Heart left ventricle (tissue), 16 donors: ENCODE data around the gene KCNJ6. TPM values are rescaled to one million over a fixed set of nuclear protein-coding genes. Genes with fewer than 3 reads are reported as not detected.

ENCODE experiments used
- ATAC-seq, 4 donors: fragments of 200-7000 bp; cut with Tn5 transposase; one replicate each; pipeline ENCODE4 v1.9.1; 2020 to 2022; ENCODE audit warnings: moderate library complexity in 4 of 4, mild to moderate bottlenecking in 3 of 4, moderate number of reproducible peaks in 1 of 4
- DNase-seq, 5 donors: peaks; one replicate each; pipeline ENCODE4 v3.0.0-alpha.2; 2020
- H3K27ac ChIP-seq, 12 donors: fragments of 200-600 bp; sonication (generic) in 4 of 12; one replicate each; pipeline versions ENCODE4 v1.5.0 to v1.8.0; 2016 to 2022; ENCODE audit warnings: mild to moderate bottlenecking in 2 of 12
- H3K27me3 ChIP-seq, 9 donors: fragments of 200-600 bp; sonication (generic) in 2 of 9; one replicate each; pipeline versions ENCODE4 v1.5.1 to v1.8.0; 2016 to 2022; ENCODE audit warnings: mild to moderate bottlenecking in 3 of 9
- H3K36me3 ChIP-seq, 9 donors: fragments of 200-600 bp; sonication (generic) in 2 of 9; one replicate each; pipeline versions ENCODE4 v1.5.0 to v1.8.0; 2018 to 2022; ENCODE audit warnings: mild to moderate bottlenecking in 2 of 9
- H3K4me1 ChIP-seq, 12 donors: fragments of 200-600 bp; sonication (generic) in 4 of 12; one replicate each; pipeline versions ENCODE4 v1.5.0 to v1.8.0; 2016 to 2022; ENCODE audit warnings: mild to moderate bottlenecking in 3 of 12
- H3K4me3 ChIP-seq, 12 donors: fragments of 200-600 bp; sonication (generic) in 4 of 12; one replicate each; pipeline versions ENCODE4 v1.5.0 to v1.8.0; 2017 to 2022; ENCODE audit warnings: mild to moderate bottlenecking in 9 of 12, moderate library complexity in 4 of 12
- H3K9me3 ChIP-seq, 12 donors: fragments of 200-600 bp; sonication (generic) in 4 of 12; one replicate each; pipeline versions ENCODE4 v1.5.0 to v1.8.0; 2016 to 2022; ENCODE audit warnings: mild to moderate bottlenecking in 1 of 12
- CTCF ChIP-seq, 12 donors: fragments of 200-600 bp; sonication (generic) in 4 of 12; IDR thresholded peaks; one replicate each; pipeline versions ENCODE4 v1.5.0 to v1.8.0; 2018 to 2022; ENCODE audit warnings: antibody characterized with exemption in 12 of 12, mild to moderate bottlenecking in 5 of 12
- POLR2A ChIP-seq, 2 donors: fragments of 450-650 bp; IDR thresholded peaks; one replicate each; pipeline ENCODE4 v1.6.1; 2017; ENCODE audit warnings: antibody characterized with exemption in 2 of 2, mild to moderate bottlenecking in 2 of 2, moderate library complexity in 2 of 2
- WGBS, 4 donors: extraction: QIAGEN DNeasy Blood & Tissue Kit in 2 of 4; methylation state at CpG; one replicate each; pipeline versions ENCODE4 v1.1.5 to v1.1.7; 2013 to 2018; 5-methylcytosine and 5-hydroxymethylcytosine counted together
- intact Hi-C, 10 donors: fragments of 100-400 bp; cut with DNase I; formaldehyde crosslinking; loops; one replicate each; pipeline versions ENCODE4 v1.11.1 to v1.14.2; 2022
- polyA plus RNA-seq, 2 donors: library from polyadenylated mRNA; stranded (reverse); fragments of 200-250 nt; gene quantifications; one replicate each; pipeline ENCODE4 v1.2.3, GENCODE V29; 2013
- total RNA-seq, 9 donors: library from RNA; depleted of rRNA in 2 of 9; stranded (reverse); fragments of >200 nt in 2 of 9; fragmentation: NEBNext Ultra II Directional in 3 of 9; extraction: Animal tissue kit (Norgen Biotek cat#: 25700) in 3 of 9; gene quantifications; one replicate each; pipeline versions ENCODE4 v1.1.0 to v1.2.4, GENCODE V29; 2016 to 2023
- donor health status: ischemic (EF 13 %, LVEDD 7.1; RV severe dilation, severe dysfunction).
- donor health status: healthy with polysubstance abuse.
- donor health status: DM: no; HTN: yes; CAD: no.
- donor health status: DM: no; HTN: no; CAD: no.
- donor health status: ischemic (EF 25% LVEDD 6.9; RV normal size, moderate dysfunction).
- donor health status: ischemic (EF 25% LVEDD 5.7; RV mildly dilated, moderate dysfunction).
- donor health status: healthy.
- donor health status: DM: yes; HTN: yes; CAD: no.
- donor health status: ischemic (EF 35%, LVEDD 5.7; RV mildly dilated, moderate dysfunction).
- donor health status: nonischemic (EF 11% LVEDD 7.7; RV severe dilation, severe dysfunction).
- donor health status: DM: yes; HTN: yes; CAD: no.
- donor health status: PGD.
- donor health status: ischemic (EF 29% LVEDD 5.4; RV normal size, mild dysfunction).
- donor health status: nonischemic (EF 23%, LVEDD 6.1; RV moderate dilation, normal function).

KCNJ6 gene
- total and polyA plus RNA-seq, 11 donors, result not detected

GRCh38 chr21:37784591-37785318 is 131.5 kb downstream of the KCNJ6 start:
- ATAC-seq (no peak), DNase-seq (no peak)
- TF ChIP-seq CTCF (IDR thresholded peaks at IDR 0.05) (no peak), POLR2A (IDR thresholded peaks at IDR 0.05) (no peak)
- Histone ChIP-seq H3K4me3 (no peak overlapping the region), H3K27ac (no peak overlapping the region), H3K36me3 (no peaks in the 10 kb centered on the region), H3K27me3 (peaks cover 0 to 3% (median 0%) of the 10 kb centered on the region in 9 donors), H3K4me1 (no peaks in the 10 kb centered on the region), H3K9me3 (peaks cover 0 to 17% (median 0%) of the 10 kb centered on the region in 12 donors)
- intact Hi-C loops, result no loop called here
- WGBS, 4 donors, result 67 to 74% (median 69%) methylated on average over 7 of the region's 7 CpGs

DNA sequence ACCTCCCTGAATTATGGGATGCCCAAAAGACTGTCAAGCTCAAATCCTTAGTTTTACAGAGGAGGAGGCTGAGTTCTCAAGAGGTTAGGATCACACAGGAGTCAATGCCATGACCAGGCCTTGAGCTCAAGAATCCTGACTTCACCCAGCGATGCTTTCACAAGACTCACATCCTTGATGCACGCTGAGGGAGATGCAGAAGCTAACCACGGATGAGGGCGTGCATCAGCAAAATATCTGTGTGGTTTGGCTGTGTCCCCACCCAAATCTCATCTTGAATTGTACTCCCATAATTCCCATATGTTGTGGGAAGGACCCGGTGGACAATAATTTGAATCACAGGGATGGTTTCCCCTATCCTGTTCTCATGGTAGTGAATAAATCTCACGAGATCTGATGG is 133.2 kb downstream of the KCNJ6 start:
- no peak for TF ChIP-seq CTCF (IDR thresholded peaks at IDR 0.05)
- TF ChIP-seq POLR2A (IDR thresholded peaks at IDR 0.05), result no peak
- intact Hi-C loops, result no loop called here
- Histone ChIP-seq H3K27me3 (peaks cover 0 to 7% (median 0%) of the 10 kb centered on the region in 9 donors), H3K4me3 (no peak overlapping the region), H3K4me1 (no peaks in the 10 kb centered on the region), H3K36me3 (no peaks in the 10 kb centered on the region), H3K27ac (no peak overlapping the region), H3K9me3 (peaks cover 0 to 8% (median 0%) of the 10 kb centered on the region in 12 donors)
- ATAC-seq (no peak), DNase-seq (no peak)
- 89 to 91% (median 90%) methylated on average over 6 of the region's 6 CpGs for WGBS, 4 donors

GRCh38 chr21:37780991-37781983 is 135.0 kb downstream of the KCNJ6 start:
- Histone ChIP-seq H3K27ac (no peak overlapping the region), H3K4me1 (no peaks in the 10 kb centered on the region), H3K9me3 (peaks cover 0 to 8% (median 0%) of the 10 kb centered on the region in 12 donors), H3K4me3 (no peak overlapping the region), H3K36me3 (no peaks in the 10 kb centered on the region), H3K27me3 (peaks cover 0 to 7% (median 0%) of the 10 kb centered on the region in 9 donors)
- TF ChIP-seq POLR2A (IDR thresholded peaks at IDR 0.05) (no peak), CTCF (IDR thresholded peaks at IDR 0.05) (no peak)
- WGBS, 4 donors, result 82 to 87% (median 83%) methylated on average over 15 of the region's 15 CpGs
- intact Hi-C loops, result no loop called here
- no peak for ATAC-seq
- DNase-seq, result no peak

DNA sequence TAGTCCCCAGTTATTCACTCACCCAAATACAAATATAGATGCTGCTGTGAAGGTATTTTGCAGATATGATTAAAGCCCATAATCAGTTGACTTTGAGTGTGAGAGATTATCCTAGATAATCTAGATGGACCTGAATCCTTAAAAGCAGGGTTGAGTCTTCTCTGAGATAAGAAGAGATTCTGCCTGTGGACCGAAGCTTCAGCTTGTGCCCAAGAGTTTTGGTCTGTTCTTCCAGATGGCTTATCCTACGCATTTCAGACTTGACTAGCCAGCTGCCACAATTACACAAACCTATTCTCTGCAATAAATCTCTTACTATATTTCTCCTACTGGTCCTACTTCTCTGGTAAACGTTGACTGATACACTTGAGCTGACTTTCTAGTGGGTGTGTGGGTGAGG is 145.1 kb downstream of the KCNJ6 start:
- H3K36me3 ChIP-seq, result no peaks in the 10 kb centered on the region
- 73 to 96% (median 78%) methylated on average over 3 of the region's 3 CpGs for WGBS, 4 donors
- DNase-seq (no peak), ATAC-seq (no peak)
- intact Hi-C loops, result no loop called here
- no peaks in the 10 kb centered on the region for H3K9me3 ChIP-seq
- no peaks in the 10 kb centered on the region for H3K4me1 ChIP-seq
- TF ChIP-seq POLR2A (IDR thresholded peaks at IDR 0.05) (no peak), CTCF (IDR thresholded peaks at IDR 0.05) (no peak)
- H3K4me3 ChIP-seq, result no peak overlapping the region
- peaks cover 0 to 8% (median 0%) of the 10 kb centered on the region in 9 donors for H3K27me3 ChIP-seq
- H3K27ac ChIP-seq, result no peak overlapping the region
